ENCODE results near the gene CNOT11. TPM values are rescaled to one million over a fixed set of nuclear protein-coding genes. Genes with fewer than 3 reads are reported as not detected.
A peak's percentile ranks its signal among the peaks of the same experiment; 100 is the strongest.
"Not testable (repeated sequence)": the region's sequence is repeated elsewhere in the genome, so short reads cannot be mapped to it uniquely, and the experiment has no call there.

The CNOT11 gene
- total and polyA plus RNA-seq, 2 donors (not counting 1 experiment from before 2014, with no cell fraction given): 37.6 to 46.3 TPM

DNA sequence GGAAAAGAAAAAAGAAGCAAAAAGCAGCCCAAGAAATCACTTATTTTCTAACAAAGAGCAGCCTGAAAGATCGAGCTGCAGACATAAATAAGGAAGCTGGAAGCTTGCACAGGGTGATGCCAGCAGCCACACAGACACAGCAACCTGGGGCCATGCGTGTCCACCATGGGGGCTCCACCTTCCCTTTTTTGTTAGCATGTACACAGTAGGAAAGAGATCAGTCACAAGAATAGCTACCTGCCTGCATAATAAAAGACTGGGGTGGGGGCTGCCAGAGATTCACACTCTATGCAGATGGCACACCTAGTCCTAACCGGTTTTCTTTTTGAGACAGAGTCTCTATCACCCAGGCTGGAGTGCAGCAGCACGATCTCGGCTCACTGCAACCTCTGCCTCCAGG lies 2.9 kb upstream of the CNOT11 start:
- CTCF ChIA-PET: interaction anchor here (0.9 to 2.4 kb wide), 3 partner anchors 8 to 237 kb away, joined by 3 to 7 read pairs (median 4); no protein-coding TSS in a partner anchor

DNA sequence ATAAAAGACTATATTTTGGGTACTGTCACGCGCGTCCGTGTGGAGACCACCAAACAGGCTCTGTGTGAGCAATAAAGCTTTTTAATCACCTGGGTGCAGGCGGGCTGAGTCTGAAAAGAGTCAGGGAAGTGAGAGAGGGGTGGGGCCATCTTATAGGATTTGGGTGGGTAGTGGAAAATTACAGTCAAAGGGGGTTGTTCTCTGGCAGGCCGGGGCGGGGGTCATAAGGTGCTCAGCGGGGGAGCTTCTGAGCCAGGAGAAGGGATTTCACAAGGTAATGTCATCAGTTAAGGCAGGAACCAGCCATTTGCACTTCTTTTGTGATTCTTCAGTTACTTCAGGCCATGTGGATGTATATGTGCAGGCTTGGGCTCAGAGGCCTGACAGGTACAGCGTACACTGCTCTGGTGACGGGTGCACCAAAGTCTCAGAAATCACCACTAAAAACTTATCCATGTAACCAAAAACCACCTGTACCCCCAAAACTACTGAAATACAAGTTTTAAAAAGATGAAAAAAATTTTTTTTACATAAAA lies 1.4 kb upstream of the CNOT11 start:
- H2AFZ ChIP-seq (ENCODE audit: insufficient read depth, low read depth, low read length, poor library complexity, severe bottlenecking); H3K27me3 Mint-ChIP-seq; H3K27ac ChIP-seq (ENCODE audit: low read length in 2 of 2); H3K9me3 Mint-ChIP-seq (ENCODE audit: insufficient read depth); H3K9me3 ChIP-seq (ENCODE audit: control extremely low read depth in 1 of 3, control insufficient read depth in 2 of 3, insufficient read depth in 1 of 3, low read length in 2 of 3); ATAC-seq (ENCODE audit: low read depth); H3K9ac ChIP-seq (ENCODE audit: low read length); POLR2A ChIA-PET; H3K27me3 ChIP-seq (replicated peaks in 1 of 4; ENCODE audit: control extremely low read depth in 1 of 4, control insufficient read depth in 3 of 4, insufficient read depth in 4 of 4, low read length in 3 of 4); H3K36me3 ChIP-seq (replicated peaks in 1 of 2; ENCODE audit: control extremely low read depth in 1 of 2, control insufficient read depth in 1 of 2, extremely low read depth in 1 of 2, insufficient read depth in 2 of 2, low read length in 1 of 2); H3K4me2 ChIP-seq (replicated peaks; ENCODE audit: low read depth, low read length, poor library complexity, severe bottlenecking); H3K4me3 ChIP-seq (ENCODE audit: control extremely low read depth in 1 of 5, extremely low read depth in 1 of 5, insufficient read depth in 1 of 5, low read depth in 2 of 5, low read length in 4 of 5); DNase-seq: not testable (repeated sequence)
- CTCF ChIA-PET: interaction anchor here (0.6 to 2.4 kb wide), 6 partner anchors 22 to 250 kb away, joined by 3 to 11 read pairs (median 4); partner anchors contain the start of genes RPL31 and TBC1D8
- peak overlapping the region; percentile 21 for H3K27ac Mint-ChIP-seq
- peaks cover 43% of the 10 kb centered on the region for H3K4me1 Mint-ChIP-seq
- intact Hi-C loops (cut with micrococcal nuclease): loop anchor here (5.0 kb wide), 2 partner anchors 79 to 99 kb away; partner anchors contain the start of gene TBC1D8
- 95% methylated on average over 8 of the region's 10 CpGs for WGBS (ENCODE audit: insufficient coverage)
- peaks cover 20 to 30% of the 10 kb centered on the region in 2 donors for H3K4me1 ChIP-seq (ENCODE audit: control insufficient read depth in 2 of 2, insufficient read depth in 2 of 2, low read length in 2 of 2)
- peaks cover 31% of the 10 kb centered on the region for H4K20me1 ChIP-seq (ENCODE audit: control insufficient read depth, insufficient read depth, low read length, poor library complexity, severe bottlenecking)
- peaks cover 36% of the 10 kb centered on the region for H3K79me2 ChIP-seq (ENCODE audit: control insufficient read depth, insufficient read depth, low read length)
- H3K4me3 Mint-ChIP-seq: peak overlapping the region; percentile 12

More for the DNA sequence above, 2.9 kb upstream of the CNOT11 start:
- H3K9me3 Mint-ChIP-seq (ENCODE audit: insufficient read depth): no peaks in the 10 kb centered on the region
- ATAC-seq (ENCODE audit: low read depth) (no peak), DNase-seq (no peak)
- Histone ChIP-seq H3K9ac (ENCODE audit: low read length) (no peak overlapping the region), H4K20me1 (ENCODE audit: control insufficient read depth, insufficient read depth, low read length, poor library complexity, severe bottlenecking) (peaks cover 16% of the 10 kb centered on the region), H3K36me3 (replicated peaks in 1 of 2; ENCODE audit: control extremely low read depth in 1 of 2, control insufficient read depth in 1 of 2, extremely low read depth in 1 of 2, insufficient read depth in 2 of 2, low read length in 1 of 2) (peaks cover 0 to 2% of the 10 kb centered on the region in 2 experiments), H3K79me2 (ENCODE audit: control insufficient read depth, insufficient read depth, low read length) (peaks cover 21% of the 10 kb centered on the region), H3K4me1 (ENCODE audit: control insufficient read depth in 2 of 2, insufficient read depth in 2 of 2, low read length in 2 of 2) (peaks cover 19 to 22% of the 10 kb centered on the region in 2 donors), H3K4me2 (replicated peaks; ENCODE audit: low read depth, low read length, poor library complexity, severe bottlenecking) (no peak overlapping the region), H3K27me3 (replicated peaks in 1 of 4; ENCODE audit: control extremely low read depth in 1 of 4, control insufficient read depth in 3 of 4, insufficient read depth in 4 of 4, low read length in 3 of 4) (no peaks in the 10 kb centered on the region), H2AFZ (ENCODE audit: insufficient read depth, low read depth, low read length, poor library complexity, severe bottlenecking) (no peak overlapping the region), H3K9me3 (ENCODE audit: control extremely low read depth in 1 of 3, control insufficient read depth in 2 of 3, insufficient read depth in 1 of 3, low read length in 2 of 3) (no peaks in the 10 kb centered on the region), H3K4me3 (ENCODE audit: control extremely low read depth in 1 of 5, extremely low read depth in 1 of 5, insufficient read depth in 1 of 5, low read depth in 2 of 5, low read length in 4 of 5) (no peak overlapping the region), H3K27ac (ENCODE audit: low read length in 2 of 2) (no peak overlapping the region)
- H3K4me3 Mint-ChIP-seq: no peak overlapping the region
- no peak overlapping the region for H3K27ac Mint-ChIP-seq
- TF ChIP-seq EZH2 (IDR thresholded peaks at IDR 0.05; ENCODE audit: borderline replicate concordance, insufficient read depth, low read depth, low read length, poor library complexity, severe bottlenecking): no peak
- TF ChIP-seq, protein P1, sequence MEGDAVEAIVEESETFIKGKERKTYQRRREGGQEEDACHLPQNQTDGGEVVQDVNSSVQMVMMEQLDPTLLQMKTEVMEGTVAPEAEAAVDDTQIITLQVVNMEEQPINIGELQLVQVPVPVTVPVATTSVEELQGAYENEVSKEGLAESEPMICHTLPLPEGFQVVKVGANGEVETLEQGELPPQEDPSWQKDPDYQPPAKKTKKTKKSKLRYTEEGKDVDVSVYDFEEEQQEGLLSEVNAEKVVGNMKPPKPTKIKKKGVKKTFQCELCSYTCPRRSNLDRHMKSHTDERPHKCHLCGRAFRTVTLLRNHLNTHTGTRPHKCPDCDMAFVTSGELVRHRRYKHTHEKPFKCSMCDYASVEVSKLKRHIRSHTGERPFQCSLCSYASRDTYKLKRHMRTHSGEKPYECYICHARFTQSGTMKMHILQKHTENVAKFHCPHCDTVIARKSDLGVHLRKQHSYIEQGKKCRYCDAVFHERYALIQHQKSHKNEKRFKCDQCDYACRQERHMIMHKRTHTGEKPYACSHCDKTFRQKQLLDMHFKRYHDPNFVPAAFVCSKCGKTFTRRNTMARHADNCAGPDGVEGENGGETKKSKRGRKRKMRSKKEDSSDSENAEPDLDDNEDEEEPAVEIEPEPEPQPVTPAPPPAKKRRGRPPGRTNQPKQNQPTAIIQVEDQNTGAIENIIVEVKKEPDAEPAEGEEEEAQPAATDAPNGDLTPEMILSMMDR (IDR thresholded peaks at IDR 0.05): no peak
- intact Hi-C loops (cut with micrococcal nuclease): loop anchor here (5.0 kb wide), 2 partner anchors 78 to 98 kb away; partner anchors contain the start of gene TBC1D8
- H3K27me3 Mint-ChIP-seq: no peaks in the 10 kb centered on the region
- 87% methylated on average over 5 of the region's 5 CpGs for WGBS (ENCODE audit: insufficient coverage)
- POLR2A ChIA-PET: no interaction called here
- H3K4me1 Mint-ChIP-seq: peaks cover 31% of the 10 kb centered on the region
